Activated T-helper 1 cell treated with anti-CD3 and anti-CD28 coated beads, Interleukin-12 subunit alpha, Interleukin-12 subunit beta, Interleukin-2, Interleukin-4 antibody, amounts not matched to agents 30 ng/mL and 10 ng/mL and 1 ng/mL, durations not matched to agents 14 hours and 24 hours and 36 hours (primary cell): Measurements from ENCODE around the gene UNKL. TPM values are rescaled to one million over a fixed set of nuclear protein-coding genes. Genes with fewer than 3 reads are reported as not detected.
"Not testable (repeated sequence)": the region's sequence is repeated elsewhere in the genome, so short reads cannot be mapped to it uniquely, and the experiment has no call there.

ENCODE experiments used
- DNase-seq: peaks from one replicate; pipeline ENCODE4 v3.0.0; 2021; ENCODE audit warnings: low spot score
- H3K27ac Mint-ChIP-seq: one replicate; pipeline ENCODE4 v1.8.0; 2021; ENCODE audit warnings: mild to moderate bottlenecking, mixed read lengths
- H3K27me3 Mint-ChIP-seq: one replicate; pipeline ENCODE4 v1.8.0; 2022; ENCODE audit warnings: mild to moderate bottlenecking, moderate library complexity, mixed read lengths; ENCODE audit not compliant: insufficient read depth
- H3K36me3 Mint-ChIP-seq: one replicate; pipeline ENCODE4 v1.8.0; 2021; ENCODE audit warnings: low read depth, mixed read lengths
- H3K4me1 Mint-ChIP-seq: one replicate; pipeline ENCODE4 v1.8.0; 2021; ENCODE audit warnings: low read depth, mixed read lengths
- H3K4me3 Mint-ChIP-seq: one replicate; pipeline ENCODE4 v1.8.0; 2021; ENCODE audit warnings: mild to moderate bottlenecking, moderate library complexity, mixed read lengths
- H3K9me3 Mint-ChIP-seq: one replicate; pipeline ENCODE4 v1.8.0; 2021; ENCODE audit warnings: mixed read lengths
- intact Hi-C: fragments of 100-400 bp; cut with micrococcal nuclease; formaldehyde crosslinking; loops from one replicate; pipeline ENCODE4 v1.15.1; 2024
- total RNA-seq: library from RNA; stranded (reverse); gene quantifications from 2 replicates; pipeline ENCODE4 v1.2.3, GENCODE V29; 2022

The UNKL gene
- total RNA-seq, 1 donor from 2014 or later: 42.7 TPM

DNA sequence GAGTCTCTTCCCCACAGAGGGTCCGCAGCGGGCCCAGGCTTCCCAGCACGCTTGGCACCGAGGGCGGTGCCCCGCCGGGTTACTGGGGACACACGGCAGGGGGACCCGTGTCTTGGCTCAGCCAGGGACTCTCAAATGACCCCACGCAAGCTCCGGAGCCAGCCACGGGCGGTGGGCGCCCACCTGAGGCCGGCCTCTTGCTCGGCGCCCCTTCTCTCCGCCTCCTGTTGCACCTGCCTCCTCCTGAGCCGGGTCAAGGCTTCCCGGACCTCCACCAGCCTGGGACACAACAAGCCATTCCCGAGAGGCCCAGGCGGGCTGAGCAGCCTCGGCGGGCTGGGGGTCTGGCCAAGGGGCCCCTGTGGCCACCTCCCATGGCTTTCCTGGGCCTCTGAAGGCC lies 28.2 kb upstream of the UNKL start:
- H3K27ac Mint-ChIP-seq: no peak overlapping the region
- no peak for DNase-seq
- intact Hi-C loops: no loop called here
- no peaks in the 10 kb centered on the region for H3K4me1 Mint-ChIP-seq
- H3K9me3 Mint-ChIP-seq: no peaks in the 10 kb centered on the region
- H3K4me3 Mint-ChIP-seq: no peak overlapping the region
- no peaks in the 10 kb centered on the region for H3K36me3 Mint-ChIP-seq
- H3K27me3 Mint-ChIP-seq: no peaks in the 10 kb centered on the region

DNA sequence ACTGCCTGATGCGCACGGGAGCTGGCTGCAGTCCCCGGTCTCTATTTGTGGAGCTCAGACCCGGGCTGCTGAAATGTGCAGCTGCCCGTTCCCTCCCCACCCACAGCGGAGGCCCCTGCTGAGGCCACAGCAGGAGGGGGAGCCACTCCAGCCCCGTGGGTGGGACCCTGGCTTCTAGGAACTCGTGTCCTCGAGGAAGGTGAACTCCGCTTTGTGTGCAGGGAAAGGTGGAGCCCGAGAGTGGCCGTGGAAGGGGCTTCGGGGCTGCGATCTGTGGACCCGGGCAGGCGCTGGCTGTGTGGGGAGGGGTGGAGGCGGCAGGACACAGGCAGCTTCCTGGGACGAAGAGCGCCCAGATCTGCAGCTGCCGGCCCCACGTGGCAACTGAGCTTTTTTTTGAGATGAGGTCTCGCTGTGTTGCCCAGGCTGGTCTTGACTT lies 26.9 kb upstream of the UNKL start:
- no peak for DNase-seq
- Mint-ChIP-seq H3K36me3 (no peaks in the 10 kb centered on the region), H3K4me3 (no peak overlapping the region), H3K27me3 (no peaks in the 10 kb centered on the region), H3K9me3 (no peaks in the 10 kb centered on the region), H3K4me1 (no peaks in the 10 kb centered on the region), H3K27ac (no peak overlapping the region)
- intact Hi-C loops: no loop called here

GRCh38 chr16:1439699-1440074 lies 25.2 kb upstream of the UNKL start:
- H3K4me1 Mint-ChIP-seq, H3K27ac Mint-ChIP-seq, intact Hi-C loops, H3K36me3 Mint-ChIP-seq, H3K4me3 Mint-ChIP-seq, H3K27me3 Mint-ChIP-seq, DNase-seq, H3K9me3 Mint-ChIP-seq: not testable (repeated sequence)

GRCh38 chr16:1439058-1439698 lies 24.7 kb upstream of the UNKL start:
- no peaks in the 10 kb centered on the region for H3K27me3 Mint-ChIP-seq
- H3K4me1 Mint-ChIP-seq: no peaks in the 10 kb centered on the region
- intact Hi-C loops: no loop called here
- H3K36me3 Mint-ChIP-seq: no peaks in the 10 kb centered on the region
- H3K9me3 Mint-ChIP-seq: no peaks in the 10 kb centered on the region
- DNase-seq: no peak
- H3K27ac Mint-ChIP-seq: no peak overlapping the region
- H3K4me3 Mint-ChIP-seq: no peak overlapping the region

DNA sequence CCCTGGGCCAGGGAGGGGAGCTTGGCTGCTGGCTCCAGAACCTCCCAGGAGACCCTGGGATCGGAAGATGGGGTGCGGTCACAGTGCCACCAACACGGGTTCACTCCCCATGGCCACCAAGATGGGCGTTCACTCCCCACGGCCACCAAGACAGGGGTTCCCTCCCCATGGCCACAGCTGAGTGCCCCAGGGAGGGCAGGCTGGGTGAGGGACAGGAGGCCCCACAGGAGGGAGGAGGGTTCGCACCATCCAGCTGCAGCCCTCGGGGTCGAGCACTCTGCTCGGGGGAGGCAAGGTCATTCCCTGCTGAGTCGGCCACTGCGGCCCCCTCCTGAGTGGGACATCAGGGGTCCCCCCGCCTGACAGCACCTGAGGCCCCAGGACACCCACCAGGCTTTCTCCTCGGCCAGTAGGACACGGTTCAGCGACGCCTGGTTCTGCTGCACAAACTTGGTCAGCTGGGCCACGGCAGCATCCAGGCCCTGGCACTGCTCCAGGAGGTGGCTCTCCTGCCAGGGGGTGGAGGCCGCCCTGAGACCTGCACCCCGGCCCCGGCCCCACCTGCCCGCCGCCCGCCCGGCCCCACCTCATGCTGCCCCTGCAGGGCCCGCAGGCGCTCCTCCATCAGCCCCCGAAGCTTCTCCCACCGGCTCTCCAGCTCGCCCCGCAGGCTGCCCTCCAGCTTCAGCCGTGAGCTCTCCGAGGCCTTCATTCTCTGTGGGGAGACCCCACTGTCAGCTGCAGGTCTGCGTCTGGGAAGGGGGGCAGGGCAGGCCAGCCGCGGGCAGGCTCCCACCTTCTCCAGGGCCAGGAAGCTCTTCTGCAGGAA lies 23.9 kb upstream of the UNKL start:
- intact Hi-C loops: no loop called here
- no peaks in the 10 kb centered on the region for H3K36me3 Mint-ChIP-seq
- no peaks in the 10 kb centered on the region for H3K4me1 Mint-ChIP-seq
- no peak overlapping the region for H3K27ac Mint-ChIP-seq
- H3K9me3 Mint-ChIP-seq: no peaks in the 10 kb centered on the region
- no peak for DNase-seq
- H3K27me3 Mint-ChIP-seq: no peaks in the 10 kb centered on the region
- H3K4me3 Mint-ChIP-seq: no peak overlapping the region

DNA sequence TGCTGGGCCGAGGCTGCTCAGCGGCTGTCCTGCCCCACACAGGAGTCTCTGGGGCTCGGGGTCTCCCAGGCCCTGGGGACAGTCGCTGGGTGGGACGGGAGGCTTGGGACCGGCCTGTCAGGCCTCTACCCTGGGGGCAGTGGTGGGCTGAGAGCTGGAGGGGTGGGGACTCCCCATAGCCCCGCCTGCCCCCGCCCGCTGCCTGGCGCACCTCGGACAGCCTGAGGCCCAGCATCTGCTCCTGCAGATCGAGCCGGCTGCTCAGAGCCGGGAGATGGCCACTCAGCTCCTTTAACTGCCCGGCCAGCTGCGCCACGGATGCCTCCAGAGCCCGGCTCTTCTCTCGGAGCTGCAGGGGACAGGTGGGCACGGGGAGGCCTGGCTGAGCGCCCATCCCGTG lies 23.1 kb upstream of the UNKL start:
- H3K4me1 Mint-ChIP-seq: no peaks in the 10 kb centered on the region
- H3K27me3 Mint-ChIP-seq: no peaks in the 10 kb centered on the region
- no peaks in the 10 kb centered on the region for H3K9me3 Mint-ChIP-seq
- DNase-seq: no peak
- no peak overlapping the region for H3K4me3 Mint-ChIP-seq
- intact Hi-C loops: no loop called here
- no peak overlapping the region for H3K27ac Mint-ChIP-seq
- no peaks in the 10 kb centered on the region for H3K36me3 Mint-ChIP-seq

- Mint-ChIP-seq H3K27ac (no peak overlapping the region), H3K4me1 (no peaks in the 10 kb centered on the region), H3K9me3 (no peaks in the 10 kb centered on the region), H3K4me3 (no peak overlapping the region), H3K27me3 (no peaks in the 10 kb centered on the region), H3K36me3 (no peaks in the 10 kb centered on the region)
- DNase-seq: no peak
- intact Hi-C loops: no loop called here
Measured at GRCh38 chr16:1436731-1437355, 22.3 kb upstream of the UNKL start.

DNA sequence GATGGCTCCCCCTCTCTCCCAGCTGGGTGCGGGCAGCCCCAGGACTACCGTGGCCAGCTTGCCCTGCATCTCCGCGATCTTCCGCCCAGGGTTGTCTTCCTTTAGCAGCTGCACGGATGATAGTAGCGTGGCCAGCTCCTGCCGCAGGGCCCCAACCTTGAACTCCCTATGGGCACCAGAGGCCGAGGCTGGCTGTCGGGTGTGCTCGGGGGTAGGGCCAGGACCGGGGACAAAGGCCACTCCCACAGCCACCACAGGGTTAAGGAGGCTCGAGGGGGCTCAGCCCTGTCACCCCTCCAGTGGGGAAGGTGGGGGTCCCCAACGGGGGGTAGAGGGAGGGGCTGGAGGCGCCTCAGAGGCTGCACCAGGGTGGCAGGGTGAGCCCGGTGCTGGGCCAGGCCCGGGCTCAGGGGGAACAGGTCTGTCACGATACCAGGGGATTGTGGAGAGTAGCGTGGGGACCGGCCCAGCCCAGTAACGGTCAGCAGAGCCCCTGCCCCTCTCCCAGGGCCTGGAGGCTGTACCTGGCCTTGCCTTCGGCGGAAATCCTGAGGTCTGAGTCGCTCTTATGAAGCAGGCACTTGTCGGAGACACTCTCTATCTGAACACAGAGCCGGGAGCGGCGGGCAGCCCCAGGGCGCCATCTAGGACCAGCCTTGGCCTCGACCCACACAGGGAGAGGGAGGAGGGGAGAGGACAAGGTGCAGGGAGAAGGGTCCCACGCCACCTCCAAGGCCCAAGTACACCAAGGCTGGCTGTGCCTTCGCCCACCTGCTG lies 21.6 kb upstream of the UNKL start:
- intact Hi-C loops: no loop called here
- no peak overlapping the region for H3K4me3 Mint-ChIP-seq

GRCh38 chr16:1434644-1435592 lies 20.4 kb upstream of the UNKL start:
- Mint-ChIP-seq H3K27me3 (no peaks in the 10 kb centered on the region), H3K4me1 (no peaks in the 10 kb centered on the region), H3K36me3 (no peaks in the 10 kb centered on the region), H3K9me3 (no peaks in the 10 kb centered on the region), H3K4me3 (no peak overlapping the region), H3K27ac (no peak overlapping the region)
- no peak for DNase-seq
- intact Hi-C loops: no loop called here

More for the DNA sequence above, 21.6 kb upstream of the UNKL start:
- Mint-ChIP-seq H3K27me3 (no peaks in the 10 kb centered on the region), H3K27ac (no peak overlapping the region), H3K4me1 (no peaks in the 10 kb centered on the region), H3K36me3 (no peaks in the 10 kb centered on the region), H3K9me3 (no peaks in the 10 kb centered on the region)
- no peak for DNase-seq

DNA sequence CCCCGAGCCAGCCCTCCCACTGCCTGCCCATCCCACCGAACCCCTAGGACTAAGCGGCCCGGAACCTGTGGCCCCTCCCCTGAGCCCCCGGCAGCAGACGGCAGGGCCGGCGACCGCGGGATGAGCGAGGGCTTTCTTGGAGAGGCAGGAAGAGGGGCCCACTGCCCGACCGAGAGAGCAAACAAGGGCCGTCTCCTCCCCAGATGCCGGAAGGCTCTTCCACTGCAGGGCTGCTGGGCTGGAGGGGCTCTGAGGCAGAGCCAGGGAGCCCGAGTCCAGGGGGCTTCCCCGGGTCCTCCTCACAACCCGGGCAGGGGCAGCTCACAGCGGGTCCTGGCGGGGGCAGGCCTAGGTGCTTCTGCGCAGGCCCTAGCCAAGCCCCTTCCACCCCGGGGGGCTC lies 19.3 kb upstream of the UNKL start:
- H3K9me3 Mint-ChIP-seq: no peaks in the 10 kb centered on the region
- no peak for DNase-seq
- intact Hi-C loops: no loop called here
- no peak overlapping the region for H3K27ac Mint-ChIP-seq
- no peaks in the 10 kb centered on the region for H3K4me1 Mint-ChIP-seq
- no peaks in the 10 kb centered on the region for H3K36me3 Mint-ChIP-seq
- H3K4me3 Mint-ChIP-seq: no peak overlapping the region
- H3K27me3 Mint-ChIP-seq: no peaks in the 10 kb centered on the region

DNA sequence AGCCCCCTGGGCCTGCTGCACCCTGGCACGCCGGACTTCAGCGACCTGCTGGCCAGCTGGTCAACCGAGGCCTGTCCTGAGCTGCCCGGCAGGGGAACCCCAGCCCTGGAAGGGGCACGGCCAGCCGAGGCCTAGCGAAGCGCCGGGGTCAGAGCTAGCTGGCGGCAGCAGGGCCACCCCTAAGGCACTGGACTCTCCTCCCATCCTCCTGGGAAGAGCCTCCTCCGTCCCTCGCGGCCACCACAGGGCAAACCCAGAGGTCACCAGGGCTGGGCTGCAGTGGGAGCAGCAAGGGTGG lies 18.7 kb upstream of the UNKL start:
- Mint-ChIP-seq H3K27me3 (no peaks in the 10 kb centered on the region), H3K27ac (no peak overlapping the region), H3K4me1 (no peaks in the 10 kb centered on the region), H3K4me3 (no peak overlapping the region), H3K36me3 (no peaks in the 10 kb centered on the region), H3K9me3 (no peaks in the 10 kb centered on the region)
- intact Hi-C loops: no loop called here
- DNase-seq: no peak
